ENCODE results near the gene PSD.

The PSD gene

DNA sequence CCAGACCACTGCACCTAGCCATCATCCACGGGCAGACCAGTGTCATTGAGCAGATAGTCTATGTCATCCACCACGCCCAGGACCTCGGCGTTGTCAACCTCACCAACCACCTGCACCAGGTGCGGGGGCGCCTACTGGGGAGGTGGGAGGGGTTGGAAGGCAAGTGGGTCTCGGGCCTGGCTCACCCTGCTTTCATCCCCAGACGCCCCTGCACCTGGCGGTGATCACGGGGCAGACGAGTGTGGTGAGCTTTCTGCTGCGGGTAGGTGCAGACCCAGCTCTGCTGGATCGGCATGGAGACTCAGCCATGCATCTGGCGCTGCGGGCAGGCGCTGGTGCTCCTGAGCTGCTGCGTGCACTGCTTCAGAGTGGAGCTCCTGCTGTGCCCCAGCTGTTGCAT is 18.5 kb downstream of the PSD start:
- peak overlapping the region; percentile 66 for H3K4me3 ChIP-seq (ENCODE audit: low read depth, low read length)
- DNase-seq (ENCODE audit: low read depth): no peak
- TF ChIP-seq, protein P1, sequence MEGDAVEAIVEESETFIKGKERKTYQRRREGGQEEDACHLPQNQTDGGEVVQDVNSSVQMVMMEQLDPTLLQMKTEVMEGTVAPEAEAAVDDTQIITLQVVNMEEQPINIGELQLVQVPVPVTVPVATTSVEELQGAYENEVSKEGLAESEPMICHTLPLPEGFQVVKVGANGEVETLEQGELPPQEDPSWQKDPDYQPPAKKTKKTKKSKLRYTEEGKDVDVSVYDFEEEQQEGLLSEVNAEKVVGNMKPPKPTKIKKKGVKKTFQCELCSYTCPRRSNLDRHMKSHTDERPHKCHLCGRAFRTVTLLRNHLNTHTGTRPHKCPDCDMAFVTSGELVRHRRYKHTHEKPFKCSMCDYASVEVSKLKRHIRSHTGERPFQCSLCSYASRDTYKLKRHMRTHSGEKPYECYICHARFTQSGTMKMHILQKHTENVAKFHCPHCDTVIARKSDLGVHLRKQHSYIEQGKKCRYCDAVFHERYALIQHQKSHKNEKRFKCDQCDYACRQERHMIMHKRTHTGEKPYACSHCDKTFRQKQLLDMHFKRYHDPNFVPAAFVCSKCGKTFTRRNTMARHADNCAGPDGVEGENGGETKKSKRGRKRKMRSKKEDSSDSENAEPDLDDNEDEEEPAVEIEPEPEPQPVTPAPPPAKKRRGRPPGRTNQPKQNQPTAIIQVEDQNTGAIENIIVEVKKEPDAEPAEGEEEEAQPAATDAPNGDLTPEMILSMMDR (conservative IDR thresholded peaks at IDR 0.05; ENCODE audit: low read depth, low read length): no peak

DNA sequence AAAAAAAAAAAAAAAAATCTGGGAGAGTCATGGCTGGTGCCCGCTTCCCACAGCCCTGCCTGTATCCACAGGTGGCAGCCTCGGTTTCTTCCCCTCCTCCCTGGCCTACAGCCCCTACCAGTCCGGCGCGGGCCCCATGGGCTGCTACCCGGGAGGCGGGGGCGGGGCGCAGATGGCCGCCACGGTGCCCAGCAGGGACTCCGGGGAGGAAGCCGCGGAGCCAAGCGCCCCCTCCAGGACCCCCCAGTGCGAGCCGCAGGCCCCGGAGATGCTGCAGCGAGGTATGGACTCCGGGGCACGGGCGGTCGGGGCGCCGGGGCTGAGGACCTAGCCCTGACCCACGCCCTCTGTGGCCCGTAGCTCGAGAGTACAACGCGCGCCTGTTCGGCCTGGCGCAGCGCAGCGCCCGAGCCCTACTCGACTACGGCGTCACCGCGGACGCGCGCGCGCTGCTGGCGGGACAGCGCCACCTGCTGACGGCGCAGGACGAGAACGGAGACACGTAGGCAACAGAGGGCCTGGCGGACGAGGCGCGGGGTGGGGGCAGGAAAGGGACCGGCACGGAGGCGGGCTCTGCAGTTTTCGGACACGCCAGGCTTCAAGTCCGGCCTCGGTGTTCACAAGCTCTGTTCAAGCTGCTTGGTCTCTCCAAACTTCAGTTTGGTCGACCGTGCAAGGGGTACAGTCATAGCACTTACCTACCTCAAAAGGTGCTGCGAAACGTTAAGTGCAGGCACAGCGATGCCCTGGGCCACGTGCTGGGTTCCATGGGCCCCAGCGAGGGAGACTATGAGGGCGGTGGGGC is 19.2 kb downstream of the PSD start:
- TF ChIP-seq, protein P1 (conservative IDR thresholded peaks at IDR 0.05; ENCODE audit: low read depth, low read length): peak; percentile 71
- DNase-seq (ENCODE audit: low read depth): peak; percentile 89
- peak overlapping the region; percentile 66 for H3K4me3 ChIP-seq (ENCODE audit: low read depth, low read length)

DNA sequence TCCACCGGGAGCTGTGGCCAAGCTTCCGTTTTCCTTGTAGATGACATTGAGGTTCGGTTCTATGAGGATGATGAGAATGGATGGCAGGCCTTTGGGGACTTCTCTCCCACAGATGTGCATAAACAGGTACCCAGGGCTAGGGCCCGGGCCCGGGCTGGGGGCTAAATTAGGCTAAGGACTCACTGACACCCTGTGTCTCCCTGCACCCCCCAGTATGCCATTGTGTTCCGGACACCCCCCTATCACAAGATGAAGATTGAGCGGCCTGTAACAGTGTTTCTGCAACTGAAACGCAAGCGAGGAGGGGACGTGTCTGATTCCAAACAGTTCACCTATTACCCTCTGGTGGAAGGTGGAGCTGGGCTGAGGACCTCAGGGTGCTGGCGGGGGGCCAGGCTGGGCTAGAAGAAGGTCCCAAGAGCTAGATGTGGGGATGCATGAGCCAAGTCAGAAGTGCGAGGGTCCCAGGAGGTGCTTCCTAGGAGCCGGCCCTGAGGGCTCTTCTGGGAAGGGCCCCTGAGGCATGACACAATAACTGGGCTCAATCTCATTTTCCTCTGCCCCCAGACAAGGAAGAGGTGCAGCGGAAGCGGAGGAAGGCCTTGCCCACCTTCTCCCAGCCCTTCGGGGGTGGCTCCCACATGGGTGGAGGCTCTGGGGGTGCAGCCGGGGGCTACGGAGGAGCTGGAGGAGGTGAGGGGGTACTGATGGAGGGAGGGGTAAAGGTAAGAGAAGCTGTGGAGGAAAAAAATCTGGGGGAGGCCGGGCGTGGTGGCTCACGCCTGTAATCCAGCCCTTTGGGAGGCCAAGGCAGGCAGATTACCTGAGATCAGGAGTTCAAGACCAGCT is 20.2 kb downstream of the PSD start:
- no peak overlapping the region for H3K4me3 ChIP-seq (ENCODE audit: low read depth, low read length)
- TF ChIP-seq, protein P1 (conservative IDR thresholded peaks at IDR 0.05; ENCODE audit: low read depth, low read length): no peak
- no peak for DNase-seq (ENCODE audit: low read depth)

DNA sequence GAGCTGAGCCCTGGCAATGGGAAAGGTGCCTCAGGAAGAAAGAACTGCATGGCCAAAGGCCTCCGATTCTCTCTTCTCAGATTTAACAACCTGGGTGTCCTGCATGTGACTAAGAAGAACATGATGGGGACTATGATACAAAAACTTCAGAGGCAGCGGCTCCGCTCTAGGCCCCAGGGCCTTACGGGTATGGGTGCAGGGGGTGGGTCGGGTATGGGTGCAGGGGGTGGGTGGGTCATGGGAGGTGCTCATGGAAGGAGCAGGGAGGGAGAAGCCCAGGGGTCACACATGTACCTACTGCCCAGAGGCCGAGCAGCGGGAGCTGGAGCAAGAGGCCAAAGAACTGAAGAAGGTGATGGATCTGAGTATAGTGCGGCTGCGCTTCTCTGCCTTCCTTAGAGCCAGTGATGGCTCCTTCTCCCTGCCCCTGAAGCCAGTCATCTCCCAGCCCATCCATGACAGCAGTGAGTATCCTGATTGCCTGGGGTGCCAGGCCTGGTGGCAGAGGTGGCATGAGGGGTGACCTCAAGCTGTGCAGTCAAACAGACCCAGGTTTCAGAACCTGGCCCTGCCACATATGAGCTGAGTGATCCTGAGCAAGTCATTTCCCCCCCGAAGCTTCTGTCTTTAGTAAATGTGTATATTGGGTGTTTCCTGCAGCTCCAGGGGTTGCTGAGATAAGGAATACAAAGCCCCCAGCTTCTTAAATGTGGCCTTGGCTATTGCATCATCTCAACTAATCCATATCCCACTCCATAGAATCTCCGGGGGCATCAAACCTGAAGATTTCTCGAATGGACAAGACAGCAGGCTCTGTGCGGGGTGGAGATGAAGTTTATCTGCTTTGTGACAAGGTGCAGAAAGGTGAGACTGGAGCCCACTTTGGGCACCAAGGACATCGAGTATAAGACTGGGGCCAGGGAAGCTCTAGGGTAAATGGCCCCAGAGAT is 21.1 kb downstream of the PSD start:
- no peak for DNase-seq (ENCODE audit: low read depth)
- TF ChIP-seq, protein P1 (conservative IDR thresholded peaks at IDR 0.05; ENCODE audit: low read depth, low read length): no peak
- no peak overlapping the region for H3K4me3 ChIP-seq (ENCODE audit: low read depth, low read length)

DNA sequence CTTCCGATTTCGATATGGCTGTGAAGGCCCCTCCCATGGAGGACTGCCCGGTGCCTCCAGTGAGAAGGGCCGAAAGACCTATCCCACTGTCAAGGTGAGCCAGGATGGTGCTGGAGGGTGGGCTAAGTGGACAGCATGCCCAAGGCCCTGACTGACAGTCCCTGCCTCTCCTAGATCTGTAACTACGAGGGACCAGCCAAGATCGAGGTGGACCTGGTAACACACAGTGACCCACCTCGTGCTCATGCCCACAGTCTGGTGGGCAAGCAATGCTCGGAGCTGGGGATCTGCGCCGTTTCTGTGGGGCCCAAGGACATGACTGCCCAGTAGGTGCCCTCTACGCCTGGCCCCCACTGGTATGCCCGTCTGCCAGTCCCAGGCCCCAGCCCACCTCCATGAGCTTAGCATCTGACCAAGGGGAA is 21.8 kb downstream of the PSD start:
- no peak for DNase-seq (ENCODE audit: low read depth)
- TF ChIP-seq, protein P1 (conservative IDR thresholded peaks at IDR 0.05; ENCODE audit: low read depth, low read length): no peak
- H3K4me3 ChIP-seq (ENCODE audit: low read depth, low read length): no peak overlapping the region

DNA sequence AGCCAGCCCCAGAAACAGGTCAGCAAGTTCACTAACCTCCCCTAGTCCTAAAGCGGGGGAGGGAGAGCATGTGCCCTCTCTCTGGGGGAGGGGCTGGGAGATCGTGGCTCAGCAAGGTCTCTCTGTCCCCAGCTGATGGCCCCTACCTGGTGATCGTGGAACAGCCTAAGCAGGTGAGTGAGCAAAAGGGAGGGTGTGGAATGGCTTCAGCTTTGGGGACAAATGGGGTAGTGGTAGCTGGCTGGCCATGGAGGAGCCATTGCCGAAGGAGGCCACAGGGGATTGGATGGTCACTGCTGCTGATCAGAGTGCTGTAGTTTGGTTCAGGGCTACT is 22.3 kb downstream of the PSD start:
- no peak for DNase-seq (ENCODE audit: low read depth)
- TF ChIP-seq, protein P1 (conservative IDR thresholded peaks at IDR 0.05; ENCODE audit: low read depth, low read length): no peak
- H3K4me3 ChIP-seq (ENCODE audit: low read depth, low read length): peak overlapping the region; percentile 72
